AG04449 (cell line): ENCODE results near the gene IMPDH2.
A peak's percentile ranks its signal among the peaks of the same experiment; 100 is the strongest.

Experiments
- CTCF ChIA-PET: fragments of 350-600 bp; formaldehyde crosslinking; extraction: SDS; loops from one replicate; lab custom pipeline; 2021; ENCODE audit warnings: antibody characterized with exemption; lab: Yijun Ruan, JAX
- POLR2A ChIA-PET: fragments of 400-600, 350-600 bp; formaldehyde crosslinking; extraction: SDS; loops from one replicate; lab custom pipeline; 2020; ENCODE audit warnings: antibody characterized with exemption, inconsistent platforms; lab: Yijun Ruan, JAX
- DNase-seq: peaks from one replicate; pipeline ENCODE4 v3.0.0-alpha.2; 2010; ENCODE audit warnings: low read depth, low spot score
- H3K4me3 ChIP-seq: 2 replicates; pipeline ENCODE4 v1.5.1; 2011; ENCODE audit warnings: low read depth, mild to moderate bottlenecking, control low read depth, low read length
- TF ChIP-seq, protein P1 (sequence below): IDR thresholded peaks from one replicate; pipeline ENCODE4 v1.5.1; 2011; ENCODE audit warnings: mild to moderate bottlenecking, moderate library complexity, low read length, control low read depth, inconsistent platforms; ENCODE audit not compliant: insufficient read depth; ENCODE audit errors: missing control alignments

Gene IMPDH2

DNA sequence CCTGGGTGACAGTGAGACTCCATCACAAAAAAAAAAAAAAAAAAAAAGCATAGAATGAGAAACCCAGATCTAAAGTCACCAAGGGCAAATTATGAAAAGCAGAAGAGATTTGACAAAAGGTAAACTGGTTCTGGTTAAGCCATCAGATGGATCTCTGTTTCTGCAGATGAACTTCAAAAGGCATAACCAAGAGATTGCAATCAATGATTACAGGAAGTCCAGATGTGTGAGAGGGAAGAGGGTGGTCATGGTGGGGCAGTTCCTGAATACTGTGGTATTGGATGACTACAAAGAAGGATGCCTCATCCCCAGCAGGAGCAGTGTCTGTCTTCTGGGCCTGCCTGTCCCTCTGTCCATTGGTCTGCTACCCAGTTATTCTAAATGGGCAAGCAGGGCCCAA lies 35.4 kb downstream of the IMPDH2 start:
- TF ChIP-seq, protein P1, sequence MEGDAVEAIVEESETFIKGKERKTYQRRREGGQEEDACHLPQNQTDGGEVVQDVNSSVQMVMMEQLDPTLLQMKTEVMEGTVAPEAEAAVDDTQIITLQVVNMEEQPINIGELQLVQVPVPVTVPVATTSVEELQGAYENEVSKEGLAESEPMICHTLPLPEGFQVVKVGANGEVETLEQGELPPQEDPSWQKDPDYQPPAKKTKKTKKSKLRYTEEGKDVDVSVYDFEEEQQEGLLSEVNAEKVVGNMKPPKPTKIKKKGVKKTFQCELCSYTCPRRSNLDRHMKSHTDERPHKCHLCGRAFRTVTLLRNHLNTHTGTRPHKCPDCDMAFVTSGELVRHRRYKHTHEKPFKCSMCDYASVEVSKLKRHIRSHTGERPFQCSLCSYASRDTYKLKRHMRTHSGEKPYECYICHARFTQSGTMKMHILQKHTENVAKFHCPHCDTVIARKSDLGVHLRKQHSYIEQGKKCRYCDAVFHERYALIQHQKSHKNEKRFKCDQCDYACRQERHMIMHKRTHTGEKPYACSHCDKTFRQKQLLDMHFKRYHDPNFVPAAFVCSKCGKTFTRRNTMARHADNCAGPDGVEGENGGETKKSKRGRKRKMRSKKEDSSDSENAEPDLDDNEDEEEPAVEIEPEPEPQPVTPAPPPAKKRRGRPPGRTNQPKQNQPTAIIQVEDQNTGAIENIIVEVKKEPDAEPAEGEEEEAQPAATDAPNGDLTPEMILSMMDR: no peak
- POLR2A ChIA-PET: interaction anchor here (0.7 kb wide), 1 partner anchor 26 kb away, joined by 3 read pairs; no protein-coding TSS in a partner anchor
- H3K4me3 ChIP-seq: no peak overlapping the region
- CTCF ChIA-PET: interaction anchor here (1.2 to 2.2 kb wide), 2 partner anchors 14 to 28 kb away, joined by 3 to 8 read pairs; partner anchors contain the start of gene NDUFAF3
- no peak for DNase-seq

GRCh38 chr3:48991851-48992545 lies 37.2 kb downstream of the IMPDH2 start:
- ChIA-PET CTCF (interaction anchor here (0.9 to 6.0 kb wide), 7 partner anchors 8 to 252 kb away, joined by 3 to 64 read pairs (median 4); partner anchors contain the start of genes NDUFAF3 and WDR6), POLR2A (interaction anchor here (1.2 to 3.4 kb wide), 2 partner anchors 14 to 28 kb away, joined by 5 to 33 read pairs; partner anchors contain the start of gene WDR6)
- TF ChIP-seq, protein P1: no peak
- H3K4me3 ChIP-seq: peak overlapping the region; percentile 82
- DNase-seq: no peak

DNA sequence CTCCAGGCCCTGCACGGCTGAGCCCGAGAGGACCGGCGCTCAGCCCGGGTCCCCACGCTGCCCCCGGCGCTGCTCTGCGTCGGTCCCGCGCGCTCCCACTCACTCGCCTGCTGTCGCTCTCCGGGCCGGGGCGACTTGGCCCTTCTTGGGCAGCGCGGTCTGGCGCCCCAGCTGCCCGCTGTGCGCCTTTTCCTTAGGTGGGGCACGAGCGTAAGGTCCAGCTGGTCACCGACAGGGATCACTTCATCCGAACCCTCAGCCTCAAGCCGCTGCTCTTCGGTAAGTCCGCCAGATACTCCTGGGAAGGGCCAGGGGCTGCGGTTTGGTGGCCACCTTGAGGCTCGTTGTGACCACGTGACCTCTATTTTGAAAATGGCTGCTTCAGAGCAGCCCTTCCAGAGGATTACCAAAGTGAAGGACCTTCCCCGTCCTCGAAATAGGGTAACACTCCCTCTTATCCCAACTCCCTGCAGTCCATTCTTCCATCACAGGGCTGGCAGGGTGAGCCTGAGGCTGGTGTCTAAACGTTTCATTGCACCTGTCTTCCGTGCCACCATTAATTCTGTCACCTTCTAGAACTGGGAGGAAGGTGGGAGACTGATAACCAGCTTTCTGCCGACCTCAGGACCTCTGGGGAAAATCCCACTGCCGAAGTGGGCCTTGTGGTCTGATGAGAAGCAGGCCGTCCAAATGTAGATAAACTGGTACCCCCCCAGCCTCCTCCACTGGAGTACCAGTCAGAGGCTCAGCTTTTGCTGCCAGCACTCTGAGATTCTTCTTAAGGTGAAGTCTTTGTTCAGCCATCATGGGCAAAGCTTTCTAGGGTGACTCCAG lies 38.3 kb downstream of the IMPDH2 start:
- no peak for DNase-seq
- CTCF ChIA-PET: interaction anchor here (0.6 to 6.0 kb wide), 8 partner anchors 9 to 251 kb away, joined by 3 to 64 read pairs (median 4); partner anchors contain the start of genes NDUFAF3 and WDR6
- POLR2A ChIA-PET: interaction anchor here (1.0 to 3.4 kb wide), 4 partner anchors 16 to 38 kb away, joined by 4 to 33 read pairs (median 6); partner anchors contain the start of genes IMPDH2 and WDR6
- TF ChIP-seq, protein P1: no peak
- H3K4me3 ChIP-seq: peak overlapping the region; percentile 82

DNA sequence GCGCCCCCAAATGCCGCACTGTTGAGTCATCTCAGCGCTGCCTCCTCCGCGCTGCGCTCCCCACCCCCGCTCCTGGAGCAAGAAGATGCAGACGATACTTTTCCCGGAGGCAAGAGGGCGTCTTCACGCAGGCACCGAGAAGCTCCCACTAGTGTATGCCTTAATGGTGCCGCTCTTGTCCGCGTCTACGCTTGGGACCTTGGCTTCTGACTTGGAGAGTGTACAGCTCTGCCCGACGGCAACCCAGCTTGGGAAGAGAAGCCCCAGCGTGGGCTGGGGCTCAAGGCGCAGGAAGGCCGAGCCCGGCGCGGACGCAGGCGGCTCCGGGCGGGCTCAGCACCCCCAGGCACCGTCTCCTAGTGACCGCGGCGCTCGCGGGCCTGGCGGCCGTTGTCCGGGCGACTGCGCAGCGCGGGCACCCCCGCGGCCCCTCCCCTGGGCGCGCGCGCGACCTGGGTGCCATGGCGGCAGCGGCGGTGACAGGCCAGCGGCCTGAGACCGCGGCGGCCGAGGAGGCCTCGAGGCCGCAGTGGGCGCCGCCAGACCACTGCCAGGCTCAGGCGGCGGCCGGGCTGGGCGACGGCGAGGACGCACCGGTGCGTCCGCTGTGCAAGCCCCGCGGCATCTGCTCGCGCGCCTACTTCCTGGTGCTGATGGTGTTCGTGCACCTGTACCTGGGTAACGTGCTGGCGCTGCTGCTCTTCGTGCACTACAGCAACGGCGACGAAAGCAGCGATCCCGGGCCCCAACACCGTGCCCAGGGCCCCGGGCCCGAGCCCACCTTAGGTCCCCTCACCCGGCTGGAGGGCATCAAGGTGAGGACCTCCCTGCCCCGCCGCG lies 39.2 kb downstream of the IMPDH2 start, which contains the start of gene P4HTM:
TSS of gene P4HTM (plus strand) at position 446 of the 840 bp plus-strand sequence. CDS start at position 462, 16 bp downstream.
- TF ChIP-seq, protein P1: peak; percentile 66
- ChIA-PET CTCF (interaction anchor here (0.8 to 6.0 kb wide), 20 partner anchors 10 to 250 kb away, joined by 3 to 64 read pairs (median 5); partner anchors contain the start of genes NDUFAF3, QRICH1 and WDR6), POLR2A (interaction anchor here (0.7 to 3.4 kb wide), 10 partner anchors 10 to 175 kb away, joined by 3 to 43 read pairs (median 4); partner anchors contain the start of genes DALRD3, IMPDH2, NDUFAF3 and QRICH1)
- H3K4me3 ChIP-seq: peak within 1 kb of the TSS; percentile 82
- peak; percentile 57 for DNase-seq

DNA sequence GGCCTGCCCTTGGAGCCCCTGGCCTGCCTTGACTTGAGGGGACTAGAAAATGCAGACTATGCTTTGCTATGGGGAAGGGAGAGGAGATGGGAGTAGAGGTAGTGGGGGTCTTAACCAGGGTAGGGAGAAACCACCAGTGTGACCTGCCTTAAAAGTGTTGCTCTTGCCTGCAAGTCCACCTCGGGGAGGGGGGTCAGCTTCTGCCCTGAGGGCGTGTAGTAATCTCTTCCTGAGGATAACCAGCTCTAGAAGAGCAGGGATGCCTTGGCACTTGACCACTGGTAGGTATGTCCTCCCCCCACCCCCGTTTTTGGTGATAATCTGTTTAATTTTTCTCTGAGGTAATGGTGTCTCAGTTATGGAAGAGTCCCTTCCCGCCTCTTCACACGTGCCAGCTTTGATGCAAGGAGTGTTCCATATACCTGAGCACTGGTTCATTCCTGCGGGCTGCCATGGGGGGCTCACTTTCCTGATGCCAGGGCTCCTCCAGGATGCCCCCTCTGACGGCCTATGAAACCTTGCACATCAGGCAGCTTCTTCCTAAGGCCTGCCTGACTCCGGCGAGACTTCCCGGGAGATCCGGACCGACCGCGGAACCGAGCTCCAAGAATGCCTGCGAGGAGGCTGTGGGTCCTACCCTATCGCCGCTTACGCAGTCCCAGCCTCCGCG lies 39.9 kb downstream of the IMPDH2 start:
- TF ChIP-seq, protein P1: no peak
- ChIA-PET POLR2A (interaction anchor here (0.7 to 3.4 kb wide), 12 partner anchors 11 to 175 kb away, joined by 3 to 43 read pairs (median 4); partner anchors contain the start of genes DALRD3, IMPDH2, NDUFAF3 and QRICH1), CTCF (interaction anchor here (0.8 to 6.0 kb wide), 20 partner anchors 10 to 250 kb away, joined by 3 to 64 read pairs (median 4); partner anchors contain the start of genes NDUFAF3, QRICH1 and WDR6)
- no peak for DNase-seq
- peak overlapping the region; percentile 82 for H3K4me3 ChIP-seq
